IMR-90 (cell line): Measurements from ENCODE around the gene KDM2A.

Source experiments
- BHLHE40 ChIP-seq: fragments of 150-350 bp; IDR thresholded peaks from 2 replicates; pipeline ENCODE4 v1.6.1; 2016; ENCODE audit warnings: mild to moderate bottlenecking, low read depth, low read length
- CEBPB ChIP-seq: IDR thresholded peaks from 2 replicates; pipeline ENCODE4 v1.6.1; 2012; ENCODE audit warnings: low read depth, low read length, improper control_type of control experiment
- CTCF ChIP-seq: conservative IDR thresholded peaks from 2 replicates; pipeline ENCODE4 v1.5.1; 2012; ENCODE audit warnings: mild to moderate bottlenecking, low read depth, low read length, improper control_type of control experiment
- FOS ChIP-seq: fragments of 150-350 bp; IDR thresholded peaks from 2 replicates; pipeline ENCODE4 v1.6.1; 2016; ENCODE audit warnings: low read depth, low read length
- MAFK ChIP-seq: IDR thresholded peaks from 2 replicates; pipeline ENCODE4 v1.6.1; 2012; ENCODE audit warnings: low read depth, low read length, improper control_type of control experiment
- MAZ ChIP-seq: IDR thresholded peaks from 2 replicates; pipeline ENCODE4 v1.6.1; 2012; ENCODE audit warnings: low read depth, mild to moderate bottlenecking, low read length, improper control_type of control experiment, moderate library complexity, borderline replicate concordance
- MXI1 ChIP-seq: IDR thresholded peaks from 2 replicates; pipeline ENCODE4 v1.6.1; 2012; ENCODE audit warnings: low read depth, mild to moderate bottlenecking, low read length, moderate library complexity, borderline replicate concordance
- NFE2L2 ChIP-seq: fragments of 150-350 bp; IDR thresholded peaks from 2 replicates; pipeline ENCODE4 v1.6.1; 2016; ENCODE audit warnings: low read depth, mild to moderate bottlenecking, low read length
- POLR2A ChIP-seq: IDR thresholded peaks from 2 replicates; pipeline ENCODE4 v1.6.1; 2012; ENCODE audit warnings: mild to moderate bottlenecking, low read depth, low read length
- RAD21 ChIP-seq: IDR thresholded peaks from 2 replicates; pipeline ENCODE4 v1.6.1; 2012; ENCODE audit warnings: low read length, improper control_type of control experiment

- no peak for TF ChIP-seq POLR2A
- no peak for TF ChIP-seq CTCF
- TF ChIP-seq MAFK = no peak
- no peak for TF ChIP-seq BHLHE40
- TF ChIP-seq CEBPB = no peak
- TF ChIP-seq RAD21 = no peak
- TF ChIP-seq MAZ = no peak
- TF ChIP-seq NFE2L2 = no peak
- TF ChIP-seq MXI1 = no peak
- no peak for TF ChIP-seq FOS
Measured at GRCh38 chr11:67300256-67300755, 181.2 kb downstream of the KDM2A start.
